Transverse colon (tissue), 4 donors: ENCODE data around the gene C9orf78. TPM values are rescaled to one million over a fixed set of nuclear protein-coding genes. Genes with fewer than 3 reads are reported as not detected.

Experiments used
- DNase-seq: peaks from one replicate; pipeline ENCODE4 v3.0.0-alpha.2; 2019
- H3K27ac ChIP-seq, 4 donors: fragments of 200-600 bp; sonication (generic); 2 replicates each; pipeline ENCODE4 v1.5.1; 2016 to 2018; ENCODE audit warnings: inconsistent platforms in 4 of 4
- H3K27me3 ChIP-seq: fragments of 200-600 bp; sonication (generic); 2 replicates; pipeline ENCODE4 v1.5.1; 2017; ENCODE audit warnings: inconsistent platforms
- H3K36me3 ChIP-seq, 4 donors: fragments of 200-600 bp; sonication (generic); 2 replicates each; pipeline ENCODE4 v1.5.1; 2017 to 2019; ENCODE audit warnings: inconsistent platforms in 4 of 4
- H3K4me1 ChIP-seq, 4 donors: fragments of 200-600 bp; sonication (generic); 2 replicates each; pipeline ENCODE4 v1.5.1; 2017 to 2020; ENCODE audit warnings: inconsistent platforms in 4 of 4
- H3K4me3 ChIP-seq, 4 donors: fragments of 200-600 bp; sonication (generic); 1 replicate in 1 of 4; 2 replicates in 3 of 4; pipeline versions ENCODE4 v1.5.1 to v1.6.1; 2017 to 2019; ENCODE audit warnings: inconsistent platforms in 4 of 4
- H3K9me3 ChIP-seq, 2 donors: fragments of 200-600 bp; sonication (generic); 2 replicates each; pipeline ENCODE4 v1.5.1; 2017 to 2019; ENCODE audit warnings: inconsistent platforms in 2 of 2
- EP300 ChIP-seq: sonication (generic); formaldehyde crosslinking; IDR thresholded peaks from one replicate; pipeline ENCODE4 v1.6.1; 2017; ENCODE audit warnings: antibody characterized with exemption, low read depth
- POLR2A ChIP-seq: fragments of 450-650 bp; IDR thresholded peaks from one replicate; pipeline ENCODE4 v1.6.1; 2016; ENCODE audit warnings: antibody characterized with exemption, mild to moderate bottlenecking, moderate library complexity
- POLR2AphosphoS5 ChIP-seq, 3 donors: sonication (generic); formaldehyde crosslinking; IDR thresholded peaks; one replicate each; pipeline ENCODE4 v1.6.1; 2016; ENCODE audit warnings: antibody characterized with exemption in 3 of 3
- WGBS, 2 donors: methylation state at CpG; one replicate each; pipeline ENCODE4 v1.1.5; 2018; ENCODE audit warnings: low coverage in 1 of 2; 5-methylcytosine and 5-hydroxymethylcytosine counted together
- in situ Hi-C, 4 donors: fragments of 200-750 bp; cut with MboI; loops; one replicate each; pipeline versions ENCODE4 v1.15.0 to v1.15.1; 2017; ENCODE audit warnings: low sequenced_read_pairs in 3 of 4, low pct_ligation_motif_present in 1 of 4, low pct_unique_long_range_greater_than_20kb in 1 of 4
- intact Hi-C: fragments of 100-400 bp; cut with DNase I; formaldehyde crosslinking; loops from one replicate; pipeline ENCODE4 v1.15.1; 2023; ENCODE audit warnings: low total_unique reads
- total RNA-seq, 4 donors: library from RNA; depleted of rRNA; stranded (reverse); fragments of >200 nt; gene quantifications; one replicate each; pipeline ENCODE4 v1.1.0, GENCODE V29; 2016
- TF ChIP-seq, protein P1 (sequence below), 5 experiments: fragments of 200-600 bp in 3 of 5; fragments of 450-650 bp in 2 of 5; sonication (generic) in 3 of 5; IDR thresholded peaks; 1 replicate in 2 of 5; 2 replicates in 3 of 5; pipeline ENCODE4 v1.5.1; 2016 to 2017; ENCODE audit warnings: antibody characterized with exemption in 5 of 5, inconsistent platforms in 3 of 5, mild to moderate bottlenecking in 2 of 5, moderate library complexity in 1 of 5

C9orf78 gene, protein sequence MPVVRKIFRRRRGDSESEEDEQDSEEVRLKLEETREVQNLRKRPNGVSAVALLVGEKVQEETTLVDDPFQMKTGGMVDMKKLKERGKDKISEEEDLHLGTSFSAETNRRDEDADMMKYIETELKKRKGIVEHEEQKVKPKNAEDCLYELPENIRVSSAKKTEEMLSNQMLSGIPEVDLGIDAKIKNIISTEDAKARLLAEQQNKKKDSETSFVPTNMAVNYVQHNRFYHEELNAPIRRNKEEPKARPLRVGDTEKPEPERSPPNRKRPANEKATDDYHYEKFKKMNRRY
- total RNA-seq: 100 to 1,000 TPM in 1 of 4 donors, 10 to 100 TPM in 3; 43.6 to 263 (median 47.7) TPM

DNA sequence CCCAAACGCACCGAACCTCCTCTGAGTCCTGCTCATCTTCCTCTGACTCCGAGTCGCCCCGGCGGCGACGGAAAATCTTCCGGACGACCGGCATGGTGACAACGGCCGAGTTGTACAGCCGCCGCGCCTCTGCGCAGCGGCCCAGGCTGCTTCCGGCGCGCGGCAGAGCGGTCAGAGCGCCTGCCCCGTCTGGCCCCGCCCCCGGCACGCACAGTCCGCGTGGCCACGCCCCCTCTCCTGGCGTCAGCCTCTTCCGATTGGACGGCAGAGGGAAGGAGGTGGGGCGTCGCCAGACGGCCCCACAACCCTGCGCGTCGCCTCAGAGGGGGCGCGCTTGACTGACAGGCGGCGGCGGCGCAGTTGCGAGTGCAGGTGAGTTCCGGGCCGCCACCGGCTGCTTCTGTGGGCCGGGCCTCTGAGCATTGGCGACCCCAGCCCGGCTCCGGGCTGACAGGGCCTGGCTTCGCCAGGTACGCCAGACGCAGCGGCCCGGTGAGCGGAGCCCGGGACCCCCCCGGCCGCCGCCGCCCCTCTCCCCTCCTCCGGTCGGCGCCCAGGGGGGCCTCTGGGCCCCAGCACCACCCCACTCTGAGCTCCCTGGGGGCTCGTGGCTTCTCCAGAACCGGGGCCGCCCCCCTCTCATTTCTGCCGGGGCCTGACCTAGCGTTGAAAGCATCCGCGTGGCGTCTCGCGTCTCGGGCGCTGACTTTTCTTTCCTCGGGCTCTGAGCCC, at the start of gene C9orf78, which contains the start of gene USP20:
C9orf78 (minus strand) TSS at position 148 of the 732 bp plus-strand sequence; CDS start at position 94, 54 bp downstream.
USP20 (plus strand) TSS at position 331 of the 732 bp plus-strand sequence. CDS start 17,098 bp downstream, outside the sequence.
- 1% methylated on average over 63 of the region's 81 CpGs; no CpG with 5 or more reads in 1 of the 2 donors for WGBS, 2 donors
- H3K4me1 ChIP-seq: peaks cover 0 to 39% (median 22%) of the 10 kb centered on the region in 4 donors
- TF ChIP-seq POLR2AphosphoS5 (IDR thresholded peaks at IDR 0.05) (peak; percentile 95 to 99 (median 98)), POLR2A (peak; percentile 98), EP300 (no peak)
- TF ChIP-seq, protein P1, sequence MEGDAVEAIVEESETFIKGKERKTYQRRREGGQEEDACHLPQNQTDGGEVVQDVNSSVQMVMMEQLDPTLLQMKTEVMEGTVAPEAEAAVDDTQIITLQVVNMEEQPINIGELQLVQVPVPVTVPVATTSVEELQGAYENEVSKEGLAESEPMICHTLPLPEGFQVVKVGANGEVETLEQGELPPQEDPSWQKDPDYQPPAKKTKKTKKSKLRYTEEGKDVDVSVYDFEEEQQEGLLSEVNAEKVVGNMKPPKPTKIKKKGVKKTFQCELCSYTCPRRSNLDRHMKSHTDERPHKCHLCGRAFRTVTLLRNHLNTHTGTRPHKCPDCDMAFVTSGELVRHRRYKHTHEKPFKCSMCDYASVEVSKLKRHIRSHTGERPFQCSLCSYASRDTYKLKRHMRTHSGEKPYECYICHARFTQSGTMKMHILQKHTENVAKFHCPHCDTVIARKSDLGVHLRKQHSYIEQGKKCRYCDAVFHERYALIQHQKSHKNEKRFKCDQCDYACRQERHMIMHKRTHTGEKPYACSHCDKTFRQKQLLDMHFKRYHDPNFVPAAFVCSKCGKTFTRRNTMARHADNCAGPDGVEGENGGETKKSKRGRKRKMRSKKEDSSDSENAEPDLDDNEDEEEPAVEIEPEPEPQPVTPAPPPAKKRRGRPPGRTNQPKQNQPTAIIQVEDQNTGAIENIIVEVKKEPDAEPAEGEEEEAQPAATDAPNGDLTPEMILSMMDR (IDR thresholded peaks at IDR 0.05): no peak
- peak within 1 kb of the TSS; percentile 88 to 98 (median 96) for H3K27ac ChIP-seq
- H3K9me3 ChIP-seq: no peaks in the 10 kb centered on the region
- in situ Hi-C loops: no loop called here
- intact Hi-C loops: no loop called here
- DNase-seq: peak; percentile 98
- H3K4me3 ChIP-seq: peak within 1 kb of the TSS; percentile 85 to 100 (median 94)
- H3K36me3 ChIP-seq: peaks cover 0 to 22% (median 11%) of the 10 kb centered on the region in 4 donors
- H3K27me3 ChIP-seq: no peaks in the 10 kb centered on the region

DNA sequence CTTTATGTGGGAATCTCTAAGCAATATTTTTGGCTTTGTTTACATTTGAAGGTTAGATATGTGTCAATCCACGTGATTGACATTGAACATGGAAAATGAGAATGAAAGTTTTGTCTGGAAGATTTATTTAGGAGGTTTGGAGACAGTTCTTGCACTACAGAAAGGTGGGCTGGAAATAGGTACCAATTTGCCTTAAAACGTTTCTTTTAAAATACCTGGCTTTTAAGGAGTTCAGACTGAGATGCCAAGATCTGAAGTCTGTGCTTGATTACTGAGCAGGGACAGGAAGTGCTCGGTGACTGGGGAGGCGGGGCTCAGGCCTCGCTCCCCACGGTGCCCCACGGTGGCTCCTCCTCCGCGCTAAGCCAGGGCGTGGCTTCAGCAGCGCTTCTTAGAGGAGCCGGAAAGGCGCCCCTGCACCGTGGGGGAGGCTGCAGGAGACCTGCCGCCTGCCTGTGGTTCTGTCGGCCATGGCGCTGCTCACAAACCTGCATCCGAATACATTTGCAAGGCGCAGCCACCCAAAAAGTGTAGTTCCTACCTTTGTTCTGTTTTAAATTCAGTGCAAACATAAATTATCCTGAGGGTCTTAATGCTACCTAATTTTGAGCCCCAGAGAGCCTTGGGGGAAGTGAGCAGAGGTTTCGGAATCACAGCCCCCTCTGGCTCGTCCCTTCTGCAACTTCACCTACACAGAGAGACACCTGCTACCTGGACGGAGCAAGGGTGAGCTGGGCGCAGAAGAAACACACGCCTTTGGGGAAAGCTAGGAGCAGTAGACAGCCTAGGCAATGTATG, 49.3 kb upstream of the C9orf78 start:
- Histone ChIP-seq H3K9me3 (no peaks in the 10 kb centered on the region), H3K27me3 (no peaks in the 10 kb centered on the region), H3K4me1 (peaks cover 23 to 54% (median 37%) of the 10 kb centered on the region in 4 donors), H3K4me3 (peak overlapping the region in 3 of 4 donors; percentile 23 to 53 (median 25)), H3K27ac (peak overlapping the region; percentile 85 to 90 (median 87)), H3K36me3 (no peaks in the 10 kb centered on the region)
- peak; percentile 96 for DNase-seq
- TF ChIP-seq EP300: no peak
- TF ChIP-seq POLR2A: peak; percentile 63
- peak; percentile 58 to 82 (median 72) for TF ChIP-seq POLR2AphosphoS5 (IDR thresholded peaks at IDR 0.05)
- in situ Hi-C loops (loop anchor here in 3 of 4 donors (25.0 kb wide), 2 partner anchors 153 to 353 kb away; partner anchors contain the start of gene FNBP1 (in 2 of the 3)), intact Hi-C loops (loop anchor here (2.0 to 10.0 kb wide), 2 partner anchors 160 to 350 kb away; no protein-coding TSS in a partner anchor)
- 0 to 3% methylated on average over 1 to 21 of the region's 24 CpGs for WGBS, 2 donors

DNA sequence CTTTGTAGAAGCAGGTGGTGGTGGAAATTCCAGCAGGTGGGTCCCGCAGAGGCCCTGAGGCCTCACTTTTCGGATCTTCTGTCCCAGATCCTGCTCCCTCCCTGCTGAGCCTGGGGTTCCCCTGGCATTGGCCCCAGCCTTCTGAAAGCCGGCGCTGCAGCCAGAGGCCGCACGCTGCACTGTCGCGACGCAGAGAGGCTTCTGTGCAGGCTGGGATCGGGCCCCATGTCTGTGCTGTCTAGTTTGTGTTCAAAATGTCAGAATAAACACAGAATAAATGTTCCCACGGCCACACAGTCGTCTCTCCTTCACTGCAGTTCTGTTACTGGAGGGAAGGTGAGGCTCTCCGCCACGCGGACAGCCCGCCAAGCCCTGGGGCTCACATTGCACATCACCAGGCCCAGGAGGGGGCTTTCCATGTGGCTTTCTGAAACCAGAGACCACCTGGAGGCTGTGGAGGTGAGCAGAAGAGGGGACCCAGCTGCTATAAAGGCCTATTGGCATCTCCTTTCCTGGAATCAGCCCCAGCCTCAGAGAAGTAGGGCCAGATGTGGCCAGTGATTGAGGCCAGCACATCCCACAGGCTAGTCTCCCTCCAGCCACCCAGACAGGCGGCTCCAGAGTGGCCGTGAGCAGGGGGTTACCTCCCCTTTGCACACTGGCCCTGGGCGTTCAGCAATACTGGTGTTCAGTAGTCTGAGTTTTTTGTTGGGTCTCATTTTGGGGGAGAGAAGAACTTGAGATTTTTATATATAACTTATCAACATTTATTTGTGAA, 46.7 kb upstream of the C9orf78 start:
- Histone ChIP-seq H3K36me3 (no peaks in the 10 kb centered on the region), H3K4me3 (no peak overlapping the region), H3K27me3 (no peaks in the 10 kb centered on the region), H3K9me3 (no peaks in the 10 kb centered on the region), H3K4me1 (peaks cover 23 to 37% (median 30%) of the 10 kb centered on the region in 4 donors), H3K27ac (peak overlapping the region in 2 of 4 donors; percentile 35 to 37)
- intact Hi-C loops (loop anchor here (10.0 kb wide), 1 partner anchor 353 kb away; no protein-coding TSS in a partner anchor), in situ Hi-C loops (loop anchor here in 3 of 4 donors (25.0 kb wide), 2 partner anchors 156 to 356 kb away; partner anchors contain the start of gene FNBP1 (in 2 of the 3))
- TF ChIP-seq POLR2AphosphoS5 (IDR thresholded peaks at IDR 0.05) (no peak), EP300 (no peak)
- TF ChIP-seq, protein P1 (IDR thresholded peaks at IDR 0.05): no peak
- DNase-seq: no peak
- 91% methylated on average over 19 of the region's 19 CpGs; no CpG with 5 or more reads in 1 of the 2 donors for WGBS, 2 donors
